Stomach (tissue), 4 donors: ENCODE results near the gene KRT17.

Experiments
- EP300 ChIP-seq: sonication (generic); formaldehyde crosslinking; IDR thresholded peaks from one replicate; pipeline ENCODE4 v1.6.1; 2017; ENCODE audit warnings: antibody characterized with exemption
- POLR2A ChIP-seq, 4 donors: fragments of 450-650 bp; IDR thresholded peaks; one replicate each; pipeline ENCODE4 v1.6.1; 2016; ENCODE audit warnings: antibody characterized with exemption in 4 of 4, control low read depth in 2 of 4, mild to moderate bottlenecking in 1 of 4, moderate library complexity in 1 of 4
- POLR2AphosphoS5 ChIP-seq, 3 donors: sonication (generic); formaldehyde crosslinking; IDR thresholded peaks; one replicate each; pipeline ENCODE4 v1.6.1; 2016; ENCODE audit warnings: antibody characterized with exemption in 3 of 3
- TF ChIP-seq, protein P1 (sequence below), 7 experiments: fragments of 450-650 bp in 4 of 7; fragments of 200-600 bp in 3 of 7; sonication (generic) in 3 of 7; IDR thresholded peaks; one replicate each; pipeline ENCODE4 v1.5.1; 2016 to 2019; ENCODE audit warnings: antibody characterized with exemption in 7 of 7, control low read depth in 2 of 7, mild to moderate bottlenecking in 1 of 7

DNA sequence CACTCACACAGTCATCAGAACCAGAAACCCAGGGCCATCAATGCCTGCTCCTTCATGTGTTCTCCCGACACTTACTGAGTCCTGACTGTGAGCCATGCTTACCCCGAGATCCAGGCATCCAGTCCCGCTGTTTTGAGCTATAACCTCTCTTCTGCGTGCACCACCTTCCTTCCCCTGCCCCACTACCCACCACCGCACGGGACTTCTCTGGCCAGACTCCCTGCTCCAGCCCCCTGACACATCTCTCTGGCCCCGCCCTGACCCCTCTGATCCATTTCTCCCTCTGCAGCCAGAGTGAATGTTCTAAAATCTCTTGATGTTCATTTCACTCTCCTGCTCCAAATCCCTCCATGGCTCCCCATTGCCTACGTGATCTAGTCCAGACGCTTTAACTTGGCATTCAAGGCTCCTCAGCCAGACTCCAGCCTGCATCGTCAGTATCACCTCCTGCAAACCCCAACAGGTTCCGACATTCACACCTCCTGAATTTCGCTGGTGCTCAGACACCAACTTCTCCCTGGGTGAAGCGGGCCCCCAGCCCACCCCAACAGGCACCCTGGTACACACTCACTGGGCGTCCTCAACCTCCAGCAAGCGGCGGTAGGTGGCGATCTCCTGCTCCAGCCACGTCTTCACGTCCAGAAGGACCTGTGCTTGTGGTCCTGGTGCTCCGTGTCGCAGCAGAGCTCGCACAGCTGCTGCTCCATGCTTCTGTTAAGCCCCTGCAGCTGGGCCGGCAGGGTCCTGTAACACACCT, 3.1 kb upstream of the KRT17 start:
- TF ChIP-seq, protein P1, sequence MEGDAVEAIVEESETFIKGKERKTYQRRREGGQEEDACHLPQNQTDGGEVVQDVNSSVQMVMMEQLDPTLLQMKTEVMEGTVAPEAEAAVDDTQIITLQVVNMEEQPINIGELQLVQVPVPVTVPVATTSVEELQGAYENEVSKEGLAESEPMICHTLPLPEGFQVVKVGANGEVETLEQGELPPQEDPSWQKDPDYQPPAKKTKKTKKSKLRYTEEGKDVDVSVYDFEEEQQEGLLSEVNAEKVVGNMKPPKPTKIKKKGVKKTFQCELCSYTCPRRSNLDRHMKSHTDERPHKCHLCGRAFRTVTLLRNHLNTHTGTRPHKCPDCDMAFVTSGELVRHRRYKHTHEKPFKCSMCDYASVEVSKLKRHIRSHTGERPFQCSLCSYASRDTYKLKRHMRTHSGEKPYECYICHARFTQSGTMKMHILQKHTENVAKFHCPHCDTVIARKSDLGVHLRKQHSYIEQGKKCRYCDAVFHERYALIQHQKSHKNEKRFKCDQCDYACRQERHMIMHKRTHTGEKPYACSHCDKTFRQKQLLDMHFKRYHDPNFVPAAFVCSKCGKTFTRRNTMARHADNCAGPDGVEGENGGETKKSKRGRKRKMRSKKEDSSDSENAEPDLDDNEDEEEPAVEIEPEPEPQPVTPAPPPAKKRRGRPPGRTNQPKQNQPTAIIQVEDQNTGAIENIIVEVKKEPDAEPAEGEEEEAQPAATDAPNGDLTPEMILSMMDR (IDR thresholded peaks at IDR 0.05), result no peak
- TF ChIP-seq POLR2A (IDR thresholded peaks at IDR 0.05) (no peak), EP300 (no peak), POLR2AphosphoS5 (IDR thresholded peaks at IDR 0.05) (no peak)
